Psoas muscle (tissue), 8 donors: ENCODE measurements around the gene TSNAXIP1. TPM values are rescaled to one million over a fixed set of nuclear protein-coding genes. Genes with fewer than 3 reads are reported as not detected.

Experiments
- ATAC-seq, 4 donors: fragments of 200-7000 bp; cut with Tn5 transposase; one replicate each; pipeline ENCODE4 v1.9.1; 2020; ENCODE audit warnings: moderate library complexity in 3 of 4, mild to moderate bottlenecking in 2 of 4
- DNase-seq, 2 donors: peaks; one replicate each; pipeline ENCODE4 v3.0.0-alpha.2; 2020
- H3K27ac ChIP-seq: fragments of 200-600 bp; one replicate; pipeline ENCODE4 v1.8.0; 2022
- H3K27me3 ChIP-seq, 3 donors: fragments of 200-600 bp in 1 of 3; one replicate each; pipeline versions ENCODE4 v1.6.1 to v1.8.0; 2013 to 2022; ENCODE audit warnings: low read length in 2 of 3, mild to moderate bottlenecking in 2 of 3, moderate library complexity in 1 of 3; ENCODE audit not compliant: insufficient read depth in 3 of 3
- H3K36me3 ChIP-seq, 2 donors: fragments of 200-600 bp in 1 of 2; one replicate each; pipeline versions ENCODE4 v1.6.1 to v1.8.0; 2013 to 2022; ENCODE audit warnings: low read depth in 1 of 2, mild to moderate bottlenecking in 1 of 2, moderate library complexity in 1 of 2; ENCODE audit not compliant: insufficient read depth in 1 of 2
- H3K4me1 ChIP-seq: fragments of 200-600 bp; one replicate; pipeline ENCODE4 v1.8.0; 2022
- H3K4me3 ChIP-seq: fragments of 200-600 bp; one replicate; pipeline ENCODE4 v1.8.0; 2022; ENCODE audit warnings: mild to moderate bottlenecking
- H3K9me3 ChIP-seq: fragments of 200-600 bp; one replicate; pipeline ENCODE4 v1.8.0; 2022
- CTCF ChIP-seq: fragments of 200-600 bp; IDR thresholded peaks from one replicate; pipeline ENCODE4 v1.8.0; 2022; ENCODE audit warnings: antibody characterized with exemption
- WGBS, 3 donors: extraction: QIAGEN DNeasy Blood & Tissue Kit; methylation state at CpG; one replicate each; pipeline versions ENCODE4 v1.1.6 to v1.1.7; 2013; 5-methylcytosine and 5-hydroxymethylcytosine counted together
- intact Hi-C, 2 donors: fragments of 100-400 bp; cut with DNase I; formaldehyde crosslinking; loops; one replicate each; pipeline versions ENCODE4 v1.11.0 to v1.14.2; 2022
- polyA plus RNA-seq, 3 donors: library from polyadenylated mRNA; stranded (reverse); fragments of 200-250 nt; gene quantifications; one replicate each; pipeline ENCODE4 v1.2.3, GENCODE V29; 2013
- total RNA-seq, 4 donors: library from RNA; stranded (reverse); fragmentation: NEBNext Ultra II Directional in 2 of 4; extraction: Animal tissue kit (Norgen Biotek cat#: 25700) in 2 of 4; gene quantifications; one replicate each; pipeline versions ENCODE4 v1.2.1 to v1.2.4, GENCODE V29; 2021 to 2023
- donor health status: healthy with polysubstance abuse.
- donor health status: DM: no; HTN: no; CAD: no; lungs with moderate emphysema.
- donor health status: Bipolar disorder and iron deficiency.
- donor health status: healthy.
- donor health status: DM: yes; HTN: yes; CAD: no.
- donor health status: DM: no; HTN: no; CAD: no.
- donor health status: DM: no; HTN: no; CAD: no.
- donor health status: DM: yes; HTN: yes; CAD: no.

Gene TSNAXIP1
- total and polyA plus RNA-seq, 7 donors, result 0.27 to 1.4 (median 0.65) TPM

GRCh38 chr16:67805718-67806427 is 816 bp upstream of the TSNAXIP1 start:
- intact Hi-C loops, result loop anchor here (5.0 kb wide), 1 partner anchor 134 kb away; no protein-coding TSS in a partner anchor
- peak overlapping the region; percentile 91 for H3K27ac ChIP-seq
- DNase-seq, result peak; percentile 16 to 66

GRCh38 chr16:67807148-67807682 is 526 bp downstream of the TSNAXIP1 start:
- DNase-seq (no peak), ATAC-seq (no peak)
- H3K27ac ChIP-seq, result peak overlapping the region; percentile 91
- peak overlapping the region; percentile 88 for H3K4me3 ChIP-seq
- H3K9me3 ChIP-seq, result no peaks in the 10 kb centered on the region
- peaks cover 22% of the 10 kb centered on the region for H3K4me1 ChIP-seq
- H3K36me3 ChIP-seq, result peaks cover 3 to 25% of the 10 kb centered on the region in 2 donors
- TF ChIP-seq CTCF, result no peak
- H3K27me3 ChIP-seq, result no peaks in the 10 kb centered on the region
- intact Hi-C loops, result loop anchor here (5.0 kb wide), 1 partner anchor 135 kb away; no protein-coding TSS in a partner anchor
- 28 to 34% (median 29%) methylated on average over 24 of the region's 24 CpGs for WGBS, 3 donors

More at GRCh38 chr16:67805718-67806427, 816 bp upstream of the TSNAXIP1 start:
- ATAC-seq, result peak; percentile 7 to 35 (median 16)
- H3K4me1 ChIP-seq, result peaks cover 29% of the 10 kb centered on the region
- peak overlapping the region; percentile 88 for H3K4me3 ChIP-seq
- 1 to 2% (median 1%) methylated on average over 26 of the region's 26 CpGs for WGBS, 3 donors
- H3K27me3 ChIP-seq, result no peaks in the 10 kb centered on the region
- no peaks in the 10 kb centered on the region for H3K9me3 ChIP-seq
- H3K36me3 ChIP-seq, result peaks cover 3 to 36% of the 10 kb centered on the region in 2 donors
- no peak for TF ChIP-seq CTCF

- no peak overlapping the region for H3K27ac ChIP-seq
- DNase-seq (no peak), ATAC-seq (no peak)
- no peaks in the 10 kb centered on the region for H3K27me3 ChIP-seq
- H3K36me3 ChIP-seq, result no peaks in the 10 kb centered on the region
- 88 to 100% (median 94%) methylated on average over 1 of the region's 1 CpG for WGBS, 3 donors
- no peak overlapping the region for H3K4me3 ChIP-seq
- no peak for TF ChIP-seq CTCF
- no peaks in the 10 kb centered on the region for H3K9me3 ChIP-seq
- H3K4me1 ChIP-seq, result peaks cover 9% of the 10 kb centered on the region
- intact Hi-C loops, result loop anchor here in 1 of 2 donors (10.0 kb wide), 1 partner anchor 287 kb away; the partner anchor contains the start of gene RIPOR1
These were observed 5.2 kb downstream of the TSNAXIP1 start for GRCh38 chr16:67811899-67812298.

- H3K4me1 ChIP-seq, result peaks cover 3% of the 10 kb centered on the region
- ATAC-seq, result no peak
- no peak for DNase-seq
- WGBS, 3 donors, result 91% methylated on average over 8 of the region's 8 CpGs
- TF ChIP-seq CTCF, result no peak
- no peaks in the 10 kb centered on the region for H3K9me3 ChIP-seq
- no peaks in the 10 kb centered on the region for H3K27me3 ChIP-seq
- H3K36me3 ChIP-seq, result no peaks in the 10 kb centered on the region
- no peak overlapping the region for H3K4me3 ChIP-seq
- intact Hi-C loops, result loop anchor here in 1 of 2 donors (10.0 kb wide), 1 partner anchor 290 kb away; the partner anchor contains the start of gene RIPOR1
- no peak overlapping the region for H3K27ac ChIP-seq
These were observed 7.9 kb downstream of the TSNAXIP1 start for GRCh38 chr16:67814567-67814966.
